ENCODE data around the gene GRAPL.
"Not testable (repeated sequence)": the region's sequence is repeated elsewhere in the genome, so short reads cannot be mapped to it uniquely, and the experiment has no call there.

The GRAPL gene

DNA sequence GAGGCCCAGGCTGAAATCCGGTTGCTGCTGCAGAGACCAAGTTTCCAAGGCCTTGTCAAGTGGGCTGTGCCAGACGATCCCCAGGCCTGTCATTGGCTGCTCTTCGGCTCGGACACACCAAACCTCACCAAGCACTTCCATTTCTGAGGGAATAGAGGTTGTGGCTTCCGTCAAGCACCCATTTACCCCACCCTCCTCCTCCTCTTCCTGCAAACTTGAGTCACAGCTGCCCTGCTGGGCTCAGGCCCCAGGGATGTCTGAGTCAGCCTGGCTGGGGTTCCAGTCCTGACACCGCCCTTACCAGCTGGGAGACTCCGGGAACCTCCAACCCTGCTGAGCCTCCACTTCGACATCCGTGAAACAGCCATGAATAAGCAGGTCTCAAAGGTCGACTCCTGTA lies 31.1 kb downstream of the GRAPL start:
- H4K20me1 ChIP-seq (ENCODE audit: insufficient read depth, low read length); H3K9me2 ChIP-seq (ENCODE audit: low read depth, low read length); H3K9ac ChIP-seq (ENCODE audit: low read length); H3K9me3 ChIP-seq (ENCODE audit: low read length); H3F3A ChIP-seq (ENCODE audit: insufficient read depth, low read length); H3K27ac ChIP-seq (ENCODE audit: low read depth, low read length, poor library complexity, severe bottlenecking); H3K4me3 ChIP-seq (ENCODE audit: low read depth, low read length, poor library complexity, severe bottlenecking); H2AFZ ChIP-seq (ENCODE audit: low read length); H3K36me3 ChIP-seq (ENCODE audit: insufficient read depth, low read length); H3K4me2 ChIP-seq (ENCODE audit: low read length); H3K4me1 ChIP-seq (ENCODE audit: insufficient read depth, low read length, severe bottlenecking); H3K79me2 ChIP-seq (ENCODE audit: insufficient read depth, low read length); H3K27me3 ChIP-seq (ENCODE audit: insufficient read depth, low read length): not testable (repeated sequence)

DNA sequence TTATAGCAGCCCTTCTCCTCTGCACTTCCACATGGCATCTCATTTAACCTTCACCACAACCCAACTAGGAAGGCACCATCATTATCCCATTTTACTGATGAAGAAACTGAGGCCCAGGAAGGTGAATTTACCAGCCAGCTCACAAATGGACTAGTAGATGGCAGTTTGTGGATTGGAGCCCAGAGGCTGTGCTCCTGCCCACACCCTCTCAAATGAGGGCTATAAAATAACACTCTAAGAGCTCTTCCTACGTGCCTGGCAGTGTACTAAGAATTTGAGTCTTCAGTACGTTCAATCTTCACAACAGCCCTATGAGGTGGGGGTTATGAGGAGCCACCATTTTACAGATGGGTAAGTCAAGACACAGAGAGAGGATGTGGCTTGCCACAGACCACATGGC lies 31.5 kb downstream of the GRAPL start:
- not testable (repeated sequence) for H3F3A ChIP-seq (ENCODE audit: insufficient read depth, low read length); H3K4me2 ChIP-seq (ENCODE audit: low read length); H3K9me3 ChIP-seq (ENCODE audit: low read length); H3K9ac ChIP-seq (ENCODE audit: low read length); H3K36me3 ChIP-seq (ENCODE audit: insufficient read depth, low read length); H3K9me2 ChIP-seq (ENCODE audit: low read depth, low read length); H3K4me1 ChIP-seq (ENCODE audit: insufficient read depth, low read length, severe bottlenecking); H2AFZ ChIP-seq (ENCODE audit: low read length); H4K20me1 ChIP-seq (ENCODE audit: insufficient read depth, low read length); H3K27ac ChIP-seq (ENCODE audit: low read depth, low read length, poor library complexity, severe bottlenecking); H3K79me2 ChIP-seq (ENCODE audit: insufficient read depth, low read length); H3K4me3 ChIP-seq (ENCODE audit: low read depth, low read length, poor library complexity, severe bottlenecking); H3K27me3 ChIP-seq (ENCODE audit: insufficient read depth, low read length)

DNA sequence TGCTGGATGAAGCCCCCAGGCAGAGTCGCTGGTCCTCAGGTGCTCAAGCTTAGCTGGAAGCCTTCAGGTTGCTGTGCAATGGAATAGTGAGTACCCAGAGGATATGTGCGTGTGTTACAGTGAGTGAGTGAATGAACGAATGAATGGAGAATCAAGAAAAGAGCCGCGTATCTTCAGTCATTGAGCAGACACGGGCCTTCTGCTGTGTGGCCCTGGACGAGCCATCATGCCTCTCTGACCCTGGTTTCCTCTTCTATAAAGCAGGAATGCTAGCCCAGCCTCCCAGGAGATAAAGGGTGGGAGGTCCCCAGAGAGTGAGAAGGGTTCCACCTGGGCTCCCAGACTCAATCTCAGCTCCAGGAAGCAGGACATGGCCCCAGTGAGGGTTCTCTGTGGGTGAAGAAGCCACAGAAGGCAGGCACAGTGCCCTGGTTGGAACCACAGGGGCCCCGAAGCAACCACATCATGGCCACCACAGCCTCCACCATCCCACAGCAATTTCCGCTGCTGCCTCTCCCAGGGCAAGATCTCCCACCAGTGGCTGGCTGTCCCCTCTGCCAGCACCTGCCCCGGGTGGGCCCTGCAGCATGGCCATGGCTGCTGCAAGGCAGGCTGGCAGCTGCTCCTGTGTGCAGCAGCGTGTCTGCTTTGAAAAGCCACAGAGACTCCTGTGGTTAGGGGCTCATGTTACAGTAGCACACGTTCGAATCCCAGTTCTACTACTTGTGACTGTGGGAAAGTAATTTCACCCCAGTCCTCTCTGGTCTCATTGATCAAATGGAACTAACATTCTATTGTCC lies 34.1 kb downstream of the GRAPL start:
- not testable (repeated sequence) for H3K27ac ChIP-seq (ENCODE audit: low read depth, low read length, poor library complexity, severe bottlenecking); H3K79me2 ChIP-seq (ENCODE audit: insufficient read depth, low read length); H3K4me3 ChIP-seq (ENCODE audit: low read depth, low read length, poor library complexity, severe bottlenecking); H3K9me3 ChIP-seq (ENCODE audit: low read length); H3K4me1 ChIP-seq (ENCODE audit: insufficient read depth, low read length, severe bottlenecking); H3K9me2 ChIP-seq (ENCODE audit: low read depth, low read length); H3K27me3 ChIP-seq (ENCODE audit: insufficient read depth, low read length); H3K9ac ChIP-seq (ENCODE audit: low read length); H2AFZ ChIP-seq (ENCODE audit: low read length); H3K36me3 ChIP-seq (ENCODE audit: insufficient read depth, low read length); H4K20me1 ChIP-seq (ENCODE audit: insufficient read depth, low read length); H3K4me2 ChIP-seq (ENCODE audit: low read length); H3F3A ChIP-seq (ENCODE audit: insufficient read depth, low read length)

DNA sequence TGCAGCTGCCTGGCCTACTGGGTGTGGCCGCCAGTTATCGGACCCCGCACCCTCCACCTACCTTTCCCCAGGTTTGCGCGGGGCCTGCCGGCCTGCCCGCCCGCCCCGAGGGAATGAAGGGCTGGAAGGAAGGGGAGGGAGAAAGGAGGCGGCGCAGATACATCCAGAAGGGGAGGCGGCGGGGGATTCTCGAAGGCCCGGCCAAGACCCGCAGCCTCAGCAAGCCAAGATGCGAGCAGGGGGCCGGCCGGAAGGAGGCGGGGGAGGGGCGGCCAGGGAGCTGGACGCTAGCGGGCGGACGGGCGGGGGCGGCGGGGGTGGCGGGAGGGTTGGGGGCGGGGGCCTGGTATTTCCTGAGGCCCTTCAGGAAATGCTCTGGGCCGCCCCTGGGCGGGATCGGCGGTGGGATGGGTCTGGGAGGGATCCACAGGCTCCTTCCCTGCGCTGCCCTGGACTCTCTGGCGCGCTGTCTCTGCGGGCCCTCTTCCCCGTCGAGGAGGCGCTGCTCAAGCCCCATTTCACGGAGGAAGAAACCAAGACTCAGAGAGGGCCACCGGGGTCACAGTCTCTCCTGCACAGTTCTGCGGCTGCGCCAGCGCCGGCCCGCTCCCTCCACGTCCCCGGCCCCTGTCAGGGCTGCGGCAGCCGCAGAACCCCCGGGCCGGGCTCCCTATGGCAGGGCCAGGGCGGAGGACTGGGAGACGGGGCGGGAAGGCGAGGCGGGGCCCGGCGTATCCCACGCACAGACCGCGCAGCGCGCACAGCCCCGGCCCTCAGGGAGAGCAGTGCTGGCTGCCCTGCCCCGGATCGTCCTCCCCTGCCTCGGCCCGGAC lies 35.2 kb downstream of the GRAPL start:
- H3K27ac ChIP-seq (ENCODE audit: low read depth, low read length, poor library complexity, severe bottlenecking); H3K9ac ChIP-seq (ENCODE audit: low read length); H3K36me3 ChIP-seq (ENCODE audit: insufficient read depth, low read length); H4K20me1 ChIP-seq (ENCODE audit: insufficient read depth, low read length); H2AFZ ChIP-seq (ENCODE audit: low read length); H3K4me2 ChIP-seq (ENCODE audit: low read length); H3K9me3 ChIP-seq (ENCODE audit: low read length); H3K4me1 ChIP-seq (ENCODE audit: insufficient read depth, low read length, severe bottlenecking); H3K4me3 ChIP-seq (ENCODE audit: low read depth, low read length, poor library complexity, severe bottlenecking); H3K79me2 ChIP-seq (ENCODE audit: insufficient read depth, low read length); H3F3A ChIP-seq (ENCODE audit: insufficient read depth, low read length); H3K9me2 ChIP-seq (ENCODE audit: low read depth, low read length); H3K27me3 ChIP-seq (ENCODE audit: insufficient read depth, low read length): not testable (repeated sequence)

DNA sequence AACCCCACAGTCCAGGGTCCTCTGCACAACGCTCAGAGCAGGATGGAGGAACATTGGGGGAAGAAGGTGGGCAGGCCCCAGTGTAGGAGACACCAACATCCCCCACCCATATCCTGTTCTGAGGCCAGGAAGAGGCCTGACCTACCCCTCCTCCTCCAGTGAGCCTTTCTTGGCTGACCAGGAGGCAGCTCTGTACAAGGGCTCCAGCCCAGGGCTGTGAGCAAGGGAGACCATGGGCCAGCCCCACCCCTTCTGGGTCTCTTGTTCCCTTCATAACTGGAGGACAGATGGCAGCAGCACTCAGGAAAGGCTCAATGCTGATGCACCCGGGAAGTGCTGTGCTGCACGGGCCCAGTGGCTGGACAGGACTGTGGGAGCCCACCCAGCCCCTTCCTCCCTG lies 47.0 kb downstream of the GRAPL start:
- H3K27ac ChIP-seq (ENCODE audit: low read depth, low read length, poor library complexity, severe bottlenecking); H2AFZ ChIP-seq (ENCODE audit: low read length); H4K20me1 ChIP-seq (ENCODE audit: insufficient read depth, low read length); H3K27me3 ChIP-seq (ENCODE audit: insufficient read depth, low read length); H3K9me3 ChIP-seq (ENCODE audit: low read length); H3K9me2 ChIP-seq (ENCODE audit: low read depth, low read length); H3F3A ChIP-seq (ENCODE audit: insufficient read depth, low read length); H3K4me3 ChIP-seq (ENCODE audit: low read depth, low read length, poor library complexity, severe bottlenecking); H3K79me2 ChIP-seq (ENCODE audit: insufficient read depth, low read length); H3K36me3 ChIP-seq (ENCODE audit: insufficient read depth, low read length); H3K9ac ChIP-seq (ENCODE audit: low read length); H3K4me1 ChIP-seq (ENCODE audit: insufficient read depth, low read length, severe bottlenecking); H3K4me2 ChIP-seq (ENCODE audit: low read length): not testable (repeated sequence)

DNA sequence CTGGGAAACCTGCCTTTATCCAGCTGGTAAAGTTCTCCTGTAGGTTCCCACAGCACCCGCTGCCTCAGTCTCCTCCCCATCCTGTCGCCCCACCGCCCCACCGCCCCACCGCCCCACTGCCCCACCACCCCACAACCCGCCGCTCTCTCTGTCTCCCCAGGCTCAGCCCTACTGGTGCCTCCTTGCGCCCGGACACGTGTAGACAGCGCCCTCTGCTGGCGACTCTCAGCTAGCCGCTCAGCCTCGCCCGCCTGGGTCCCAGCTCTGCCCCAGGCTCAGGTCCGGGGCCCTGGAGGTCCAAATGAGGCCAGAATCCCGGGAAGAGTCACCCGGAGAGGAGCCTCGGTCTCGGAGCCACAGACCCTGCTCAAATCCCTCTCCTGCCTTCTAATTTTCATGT lies 48.0 kb downstream of the GRAPL start:
- H3K4me1 ChIP-seq (ENCODE audit: insufficient read depth, low read length, severe bottlenecking); H3K4me2 ChIP-seq (ENCODE audit: low read length); H3K27me3 ChIP-seq (ENCODE audit: insufficient read depth, low read length); H2AFZ ChIP-seq (ENCODE audit: low read length); H4K20me1 ChIP-seq (ENCODE audit: insufficient read depth, low read length); H3K27ac ChIP-seq (ENCODE audit: low read depth, low read length, poor library complexity, severe bottlenecking); H3K79me2 ChIP-seq (ENCODE audit: insufficient read depth, low read length); H3K9ac ChIP-seq (ENCODE audit: low read length); H3K9me3 ChIP-seq (ENCODE audit: low read length); H3K4me3 ChIP-seq (ENCODE audit: low read depth, low read length, poor library complexity, severe bottlenecking); H3F3A ChIP-seq (ENCODE audit: insufficient read depth, low read length); H3K36me3 ChIP-seq (ENCODE audit: insufficient read depth, low read length); H3K9me2 ChIP-seq (ENCODE audit: low read depth, low read length): not testable (repeated sequence)

DNA sequence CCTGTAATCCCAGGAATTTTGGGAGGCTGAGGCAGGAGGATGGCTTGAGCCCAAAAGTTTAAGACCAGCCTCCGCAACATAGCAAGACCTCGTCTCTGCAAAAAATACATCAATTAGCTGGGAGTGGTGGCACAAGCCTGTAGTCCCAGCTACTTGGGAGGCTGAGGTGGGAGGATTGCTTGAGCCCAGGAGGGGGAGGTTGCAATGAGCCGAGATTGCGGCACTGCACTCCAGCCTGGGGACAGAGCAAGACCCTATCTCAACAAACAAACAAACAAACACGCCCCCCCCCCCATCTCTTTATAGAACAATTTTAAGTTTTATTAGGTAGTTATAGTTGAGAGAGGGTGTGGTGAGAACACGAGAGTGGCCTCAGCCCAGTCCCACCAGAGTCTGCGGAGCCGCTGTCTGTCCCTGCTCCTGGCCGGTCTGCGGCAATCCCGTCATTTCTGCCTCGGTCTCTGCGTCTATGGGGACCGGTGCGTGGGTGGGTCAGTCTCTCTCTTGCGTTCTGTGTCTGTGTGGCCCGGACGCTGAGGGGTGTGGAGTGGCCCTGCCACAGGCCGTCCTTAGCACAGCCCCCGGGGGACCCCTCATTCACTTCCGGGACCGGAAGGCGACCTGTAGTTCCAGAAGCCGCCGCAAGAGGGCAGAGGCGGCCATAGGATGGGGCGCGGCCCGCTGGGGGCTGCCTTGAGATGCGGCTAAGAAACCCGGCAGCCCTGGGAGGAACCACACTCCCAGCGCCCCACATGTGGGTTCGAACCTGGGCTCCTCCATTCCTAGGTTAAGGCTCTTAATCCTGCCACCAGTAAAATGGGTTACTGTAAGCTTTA lies 53.9 kb downstream of the GRAPL start:
- H3K9me3 ChIP-seq (ENCODE audit: low read length); H3K9me2 ChIP-seq (ENCODE audit: low read depth, low read length); H3K9ac ChIP-seq (ENCODE audit: low read length); H3K4me1 ChIP-seq (ENCODE audit: insufficient read depth, low read length, severe bottlenecking); H3K79me2 ChIP-seq (ENCODE audit: insufficient read depth, low read length); H2AFZ ChIP-seq (ENCODE audit: low read length); H3K36me3 ChIP-seq (ENCODE audit: insufficient read depth, low read length); H3F3A ChIP-seq (ENCODE audit: insufficient read depth, low read length); H3K4me2 ChIP-seq (ENCODE audit: low read length); H3K27ac ChIP-seq (ENCODE audit: low read depth, low read length, poor library complexity, severe bottlenecking); H3K4me3 ChIP-seq (ENCODE audit: low read depth, low read length, poor library complexity, severe bottlenecking); H4K20me1 ChIP-seq (ENCODE audit: insufficient read depth, low read length); H3K27me3 ChIP-seq (ENCODE audit: insufficient read depth, low read length): not testable (repeated sequence)

Measured in OCI-LY1 (cell line).